Parathyroid adenoma (tissue), 2 donors: ENCODE results near the gene STK24.
"Not testable (repeated sequence)": the region's sequence is repeated elsewhere in the genome, so short reads cannot be mapped to it uniquely, and the experiment has no call there.

ENCODE experiments used
- H2AFZ ChIP-seq: fragments of 300-600 bp; sonication (generic); one replicate; pipeline ENCODE4 v1.7.0; 2017; ENCODE audit warnings: antibody characterized with exemption, mild to moderate bottlenecking
- H3K27ac ChIP-seq: fragments of 300-600 bp; sonication (generic); one replicate; pipeline ENCODE4 v1.7.0; 2017
- H3K27me3 ChIP-seq: fragments of 300-600 bp; sonication (generic); one replicate; pipeline ENCODE4 v1.7.0; 2017; ENCODE audit warnings: low read length; ENCODE audit not compliant: control insufficient read depth, insufficient read depth
- H3K36me3 ChIP-seq: fragments of 300-600 bp; sonication (generic); one replicate; pipeline ENCODE4 v1.7.0; 2017; ENCODE audit warnings: low read length; ENCODE audit not compliant: control insufficient read depth, insufficient read depth
- H3K4me1 ChIP-seq: fragments of 300-600 bp; sonication (generic); one replicate; pipeline ENCODE4 v1.7.0; 2017; ENCODE audit warnings: control low read depth
- H3K4me2 ChIP-seq: fragments of 300-600 bp; sonication (generic); one replicate; pipeline ENCODE4 v1.7.0; 2017; ENCODE audit warnings: low read length
- H3K4me3 ChIP-seq: fragments of 300-600 bp; sonication (generic); one replicate; pipeline ENCODE4 v1.7.0; 2017; ENCODE audit warnings: low read depth, low read length
- H3K79me2 ChIP-seq: fragments of 300-600 bp; sonication (generic); one replicate; pipeline ENCODE4 v1.7.0; 2017; ENCODE audit warnings: control low read depth
- H3K9ac ChIP-seq: fragments of 300-600 bp; sonication (generic); one replicate; pipeline ENCODE4 v1.7.0; 2017; ENCODE audit warnings: mild to moderate bottlenecking
- H3K9me3 ChIP-seq: fragments of 300-600 bp; sonication (generic); one replicate; pipeline ENCODE4 v1.7.0; 2017; ENCODE audit warnings: low read length; ENCODE audit not compliant: control insufficient read depth
- TF ChIP-seq, protein P1 (sequence below): fragments of 300-600 bp; sonication (generic); IDR thresholded peaks from one replicate; pipeline ENCODE4 v1.7.0; 2017; ENCODE audit warnings: antibody characterized with exemption, mild to moderate bottlenecking
- donor health status: primary hyperparathyroidism.

The STK24 gene

DNA sequence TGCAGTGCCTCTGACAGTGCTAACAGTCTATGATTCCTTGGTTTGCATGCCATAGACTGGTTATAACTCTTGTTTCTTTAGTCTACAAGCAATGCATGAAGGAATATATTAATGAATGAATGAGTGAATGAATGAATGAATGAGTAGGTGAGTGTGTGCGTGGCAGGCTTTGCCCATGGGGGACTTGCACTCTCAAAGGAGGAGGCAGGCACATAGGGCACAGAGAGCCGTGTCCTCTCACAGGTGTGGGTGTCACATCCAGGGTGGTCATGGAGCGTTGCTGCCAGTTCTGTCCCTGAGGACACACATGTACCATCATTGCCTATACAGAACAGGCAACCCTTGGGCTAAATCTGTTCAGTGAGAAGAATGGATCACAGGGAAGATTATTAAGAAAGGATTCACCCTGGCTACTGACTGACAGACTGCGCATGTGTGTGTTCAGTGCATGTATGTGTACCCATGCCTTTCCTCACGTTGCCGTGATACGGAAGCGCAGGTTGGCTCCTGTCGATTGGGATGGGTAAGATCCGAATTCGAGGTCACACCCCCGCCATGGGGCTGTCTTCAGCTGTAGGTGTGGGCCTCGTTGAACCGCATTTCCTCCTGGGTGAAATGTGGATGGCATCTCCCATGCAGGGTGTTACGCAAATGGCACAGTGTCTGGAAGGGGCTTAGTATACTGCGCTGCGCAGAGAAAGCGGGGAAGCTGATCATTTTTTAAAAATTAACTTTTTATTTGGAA is 161.4 kb downstream of the STK24 start:
- Histone ChIP-seq H3K27me3 (no peaks in the 10 kb centered on the region), H3K9ac (no peak overlapping the region), H3K79me2 (no peaks in the 10 kb centered on the region), H3K4me3 (no peak overlapping the region), H3K27ac (peak overlapping the region; percentile 79), H2AFZ (no peak overlapping the region), H3K9me3 (no peaks in the 10 kb centered on the region), H3K4me1 (peaks cover 14% of the 10 kb centered on the region), H3K4me2 (no peak overlapping the region), H3K36me3 (no peaks in the 10 kb centered on the region)
- TF ChIP-seq, protein P1, sequence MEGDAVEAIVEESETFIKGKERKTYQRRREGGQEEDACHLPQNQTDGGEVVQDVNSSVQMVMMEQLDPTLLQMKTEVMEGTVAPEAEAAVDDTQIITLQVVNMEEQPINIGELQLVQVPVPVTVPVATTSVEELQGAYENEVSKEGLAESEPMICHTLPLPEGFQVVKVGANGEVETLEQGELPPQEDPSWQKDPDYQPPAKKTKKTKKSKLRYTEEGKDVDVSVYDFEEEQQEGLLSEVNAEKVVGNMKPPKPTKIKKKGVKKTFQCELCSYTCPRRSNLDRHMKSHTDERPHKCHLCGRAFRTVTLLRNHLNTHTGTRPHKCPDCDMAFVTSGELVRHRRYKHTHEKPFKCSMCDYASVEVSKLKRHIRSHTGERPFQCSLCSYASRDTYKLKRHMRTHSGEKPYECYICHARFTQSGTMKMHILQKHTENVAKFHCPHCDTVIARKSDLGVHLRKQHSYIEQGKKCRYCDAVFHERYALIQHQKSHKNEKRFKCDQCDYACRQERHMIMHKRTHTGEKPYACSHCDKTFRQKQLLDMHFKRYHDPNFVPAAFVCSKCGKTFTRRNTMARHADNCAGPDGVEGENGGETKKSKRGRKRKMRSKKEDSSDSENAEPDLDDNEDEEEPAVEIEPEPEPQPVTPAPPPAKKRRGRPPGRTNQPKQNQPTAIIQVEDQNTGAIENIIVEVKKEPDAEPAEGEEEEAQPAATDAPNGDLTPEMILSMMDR = no peak

DNA sequence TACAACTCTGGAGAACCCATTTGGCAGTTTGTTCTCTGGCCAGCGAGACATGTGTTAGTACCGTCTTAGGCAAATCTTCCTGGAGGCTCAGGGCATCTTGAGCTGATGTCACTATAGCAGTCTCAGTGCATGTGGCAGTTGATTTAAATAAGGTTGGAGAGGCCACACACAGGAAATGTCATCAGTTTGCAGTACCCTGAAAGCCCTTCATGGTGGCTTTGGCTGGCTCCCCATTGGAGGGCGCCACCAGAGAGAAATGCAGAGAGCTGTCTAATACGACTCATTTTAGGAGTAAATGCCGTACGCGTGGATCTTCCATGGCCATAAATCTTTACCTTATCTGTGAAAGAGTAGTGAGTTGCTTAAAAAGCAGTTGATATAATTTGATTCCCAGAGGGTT is 163.1 kb downstream of the STK24 start:
- H2AFZ ChIP-seq = no peak overlapping the region
- peaks cover 14% of the 10 kb centered on the region for H3K4me1 ChIP-seq
- TF ChIP-seq, protein P1 = no peak
- H3K79me2 ChIP-seq = no peaks in the 10 kb centered on the region
- H3K4me2 ChIP-seq = no peak overlapping the region
- no peak overlapping the region for H3K9ac ChIP-seq
- no peak overlapping the region for H3K27ac ChIP-seq
- no peak overlapping the region for H3K4me3 ChIP-seq
- no peaks in the 10 kb centered on the region for H3K27me3 ChIP-seq
- no peaks in the 10 kb centered on the region for H3K36me3 ChIP-seq
- no peaks in the 10 kb centered on the region for H3K9me3 ChIP-seq

DNA sequence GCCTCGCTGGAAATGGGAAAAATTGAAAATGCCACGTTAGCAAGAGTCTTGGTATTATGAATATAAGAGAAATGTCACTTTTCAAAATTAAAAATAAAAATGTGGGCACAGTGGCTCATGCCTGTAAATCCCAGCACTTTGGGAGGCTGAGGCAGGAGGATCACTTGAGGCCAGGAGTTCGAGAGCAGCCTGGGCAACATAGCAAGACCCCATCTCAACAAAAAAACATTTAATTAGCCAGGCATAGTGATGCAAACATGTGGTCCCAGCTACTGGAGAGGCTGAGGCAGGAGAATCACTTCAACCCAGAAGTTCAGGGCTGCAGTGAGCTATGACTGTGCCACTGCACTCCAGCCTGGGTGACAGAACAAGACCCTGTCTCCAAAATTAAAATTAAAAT is 163.6 kb downstream of the STK24 start:
- not testable (repeated sequence) for H3K4me3 ChIP-seq, H3K9me3 ChIP-seq, H3K79me2 ChIP-seq, H2AFZ ChIP-seq, H3K4me2 ChIP-seq, H3K27me3 ChIP-seq, H3K9ac ChIP-seq, H3K36me3 ChIP-seq, H3K27ac ChIP-seq
- H3K4me1 ChIP-seq = peaks cover 14% of the 10 kb centered on the region

DNA sequence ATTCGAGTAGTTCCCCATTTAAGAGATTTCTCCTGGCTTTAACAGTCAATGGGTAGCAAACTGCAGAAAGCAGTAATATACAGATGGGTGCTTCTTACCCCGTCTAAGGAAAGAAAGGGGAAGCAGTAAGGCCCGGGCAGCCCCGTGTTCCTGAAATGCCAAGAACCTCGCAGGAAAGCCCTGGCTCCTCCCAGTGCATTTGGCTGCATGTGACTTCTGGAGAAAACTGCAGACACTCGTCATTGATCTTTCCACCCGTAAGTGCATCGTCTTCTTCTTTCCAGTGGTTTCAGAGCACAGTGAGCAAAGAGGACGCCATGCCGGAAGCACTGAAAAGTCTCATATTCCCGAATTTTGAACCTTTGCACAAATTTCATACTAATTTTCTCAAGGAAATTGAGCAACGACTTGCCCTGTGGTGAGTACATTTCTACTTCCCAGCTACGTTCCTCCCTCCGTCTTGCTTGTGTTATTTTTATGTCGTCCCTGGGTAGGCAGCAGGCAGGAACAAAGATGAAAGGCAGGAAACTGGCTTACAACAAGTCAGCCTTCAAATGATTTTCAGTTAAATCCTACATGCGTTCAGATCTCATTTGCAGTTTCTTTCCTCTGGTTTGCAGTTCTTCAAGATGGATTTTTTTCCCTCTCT is 165.2 kb downstream of the STK24 start:
- Histone ChIP-seq H3K27me3 (no peaks in the 10 kb centered on the region), H3K79me2 (no peaks in the 10 kb centered on the region), H3K4me1 (peaks cover 17% of the 10 kb centered on the region), H3K4me2 (no peak overlapping the region), H3K36me3 (no peaks in the 10 kb centered on the region), H3K9me3 (no peaks in the 10 kb centered on the region), H2AFZ (no peak overlapping the region), H3K4me3 (no peak overlapping the region), H3K27ac (no peak overlapping the region), H3K9ac (no peak overlapping the region)
- TF ChIP-seq, protein P1 = no peak

DNA sequence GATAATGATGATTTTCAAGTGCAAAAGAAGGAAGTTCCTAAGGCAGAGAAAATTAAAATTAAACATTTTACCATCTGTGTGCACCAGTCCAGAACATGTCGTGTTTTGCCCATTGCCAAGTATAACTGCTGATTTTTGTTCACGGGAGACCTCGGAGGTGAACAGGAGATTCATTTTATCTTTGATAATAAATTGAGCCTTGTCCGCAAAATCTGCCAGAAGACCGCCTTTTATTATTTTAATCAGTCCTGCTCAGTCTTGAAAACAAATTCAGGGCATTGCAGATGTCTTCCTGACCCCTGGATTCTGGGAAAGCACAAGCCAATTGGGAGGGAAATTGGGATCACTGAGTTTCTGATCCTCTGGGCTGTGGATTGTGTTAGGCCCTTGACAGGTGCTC is 165.9 kb downstream of the STK24 start:
- Histone ChIP-seq H3K9me3 (no peaks in the 10 kb centered on the region), H3K79me2 (no peaks in the 10 kb centered on the region), H3K27ac (no peak overlapping the region), H3K9ac (no peak overlapping the region), H3K4me1 (peaks cover 15% of the 10 kb centered on the region), H3K27me3 (no peaks in the 10 kb centered on the region), H3K36me3 (no peaks in the 10 kb centered on the region), H2AFZ (no peak overlapping the region), H3K4me3 (no peak overlapping the region), H3K4me2 (no peak overlapping the region)
- TF ChIP-seq, protein P1 = no peak
